GM18870 (cell line): ENCODE measurements around the gene ALKBH1.

ENCODE experiments used
- ATAC-seq: cut with Tn5 transposase; IDR thresholded peaks from one replicate; pipeline ENCODE4 v1.9.1; 2021; ENCODE audit warnings: moderate library complexity; ENCODE audit not compliant: unreplicated experiment

ALKBH1 gene

GRCh38 chr14:77625360-77625759 is 82.5 kb downstream of the ALKBH1 start:
- no peak for ATAC-seq

- no peak for ATAC-seq
These were observed 84.6 kb downstream of the ALKBH1 start for GRCh38 chr14:77623201-77623600.
